WTC11 (cell line): ENCODE results near the gene RADIL. TPM values are rescaled to one million over a fixed set of nuclear protein-coding genes. Genes with fewer than 3 reads are reported as not detected.

ENCODE experiments used
- ATAC-seq: fragments of 200-7000 bp; cut with Tn5 transposase; 2 replicates; pipeline ENCODE4 v1.10.0; 2021; ENCODE audit warnings: mild to moderate bottlenecking, moderate library complexity
- CTCF ChIA-PET: fragments of 300-600 bp; sonication (Branson Sonifier 250); formaldehyde crosslinking; loops from one replicate; lab custom pipeline; 2021; ENCODE audit warnings: antibody characterized with exemption; lab: Charles Lee
- POLR2A ChIA-PET: fragments of 350-600 bp; sonication (Branson Sonifier 250); formaldehyde crosslinking; loops from one replicate; lab custom pipeline; 2021; ENCODE audit warnings: antibody characterized with exemption; lab: Charles Lee
- DNase-seq: peaks from one replicate; pipeline ENCODE4 v3.0.0; 2021; ENCODE audit warnings: low spot score
- H3K27ac Mint-ChIP-seq: 2 replicates; pipeline ENCODE4 v1.8.0; 2021; ENCODE audit warnings: mixed read lengths
- H3K27me3 Mint-ChIP-seq: 2 replicates; pipeline ENCODE4 v1.8.0; 2021; ENCODE audit warnings: low read depth, mild to moderate bottlenecking, moderate library complexity, mixed read lengths
- H3K36me3 Mint-ChIP-seq: 2 replicates; pipeline ENCODE4 v1.8.0; 2021; ENCODE audit warnings: mixed read lengths
- H3K4me1 Mint-ChIP-seq: 2 replicates; pipeline ENCODE4 v1.8.0; 2022; ENCODE audit warnings: mixed read lengths
- H3K4me3 Mint-ChIP-seq: 2 replicates; pipeline ENCODE4 v1.8.0; 2021; ENCODE audit warnings: mild to moderate bottlenecking, moderate library complexity, mixed read lengths
- H3K9me3 Mint-ChIP-seq: 2 replicates; pipeline ENCODE4 v1.8.0; 2021; ENCODE audit warnings: mixed read lengths
- AR ChIP-seq: fragments of 250-450 bp; sonication (Bioruptor Pico); IDR thresholded peaks from 2 replicates; pipeline ENCODE4 v1.9.0; 2021; ENCODE audit warnings: mild to moderate bottlenecking
- E2F4 ChIP-seq: sonication (generic); formaldehyde crosslinking; IDR thresholded peaks from 2 replicates; pipeline ENCODE4 v1.8.1; 2022; ENCODE audit warnings: low read depth, mild to moderate bottlenecking, moderate library complexity, missing genetic modification reagents, borderline replicate concordance
- FOXP1 ChIP-seq: sonication (generic); formaldehyde crosslinking; IDR thresholded peaks from 2 replicates; pipeline ENCODE4 v1.8.0; 2022; ENCODE audit warnings: missing genetic modification reagents, mild to moderate bottlenecking, moderate library complexity, borderline replicate concordance
- HMGA2 ChIP-seq: fragments of 250-450 bp; sonication (Bioruptor Pico); IDR thresholded peaks from 2 replicates; pipeline ENCODE4 v1.4.0; 2021; ENCODE audit warnings: mild to moderate bottlenecking, moderate library complexity
- NFE2L1 ChIP-seq: sonication (generic); formaldehyde crosslinking; IDR thresholded peaks from 2 replicates; pipeline ENCODE4 v1.8.1; 2023; ENCODE audit warnings: missing genetic modification reagents
- NFYB ChIP-seq: sonication (generic); formaldehyde crosslinking; conservative IDR thresholded peaks from 2 replicates; pipeline ENCODE4 v1.8.0; 2022; ENCODE audit warnings: low read depth, missing genetic modification reagents
- SOX15 ChIP-seq: fragments of 250-450 bp; sonication (Bioruptor Pico); IDR thresholded peaks from 2 replicates; pipeline ENCODE4 v1.9.0; 2021; ENCODE audit warnings: mild to moderate bottlenecking
- TEAD4 ChIP-seq: sonication (generic); formaldehyde crosslinking; IDR thresholded peaks from 2 replicates; pipeline ENCODE4 v1.8.0; 2022; ENCODE audit warnings: mild to moderate bottlenecking, missing genetic modification reagents
- TP53 ChIP-seq: sonication (generic); formaldehyde crosslinking; IDR thresholded peaks from 2 replicates; pipeline ENCODE4 v1.8.1; 2023; ENCODE audit warnings: mild to moderate bottlenecking, missing genetic modification reagents
- ZNF219 ChIP-seq: sonication (generic); formaldehyde crosslinking; IDR thresholded peaks from 2 replicates; pipeline ENCODE4 v1.8.0; 2023; ENCODE audit warnings: missing genetic modification reagents, mild to moderate bottlenecking, borderline replicate concordance
- total RNA-seq: library from RNA; stranded (reverse); gene quantifications from 3 replicates; pipeline ENCODE4 v1.2.3, GENCODE V29; 2021
- TF ChIP-seq, protein P1 (sequence below): sonication (generic); formaldehyde crosslinking; IDR thresholded peaks from 2 replicates; pipeline ENCODE4 v1.8.1; 2022; ENCODE audit warnings: low read depth, missing genetic modification reagents, borderline replicate concordance

The RADIL gene
- total RNA-seq, 1 experiment from 2014 or later, result 11.1 TPM

GRCh38 chr7:4818000-4818794 is 65.3 kb downstream of the RADIL start (continued):
- TF ChIP-seq, protein P1, sequence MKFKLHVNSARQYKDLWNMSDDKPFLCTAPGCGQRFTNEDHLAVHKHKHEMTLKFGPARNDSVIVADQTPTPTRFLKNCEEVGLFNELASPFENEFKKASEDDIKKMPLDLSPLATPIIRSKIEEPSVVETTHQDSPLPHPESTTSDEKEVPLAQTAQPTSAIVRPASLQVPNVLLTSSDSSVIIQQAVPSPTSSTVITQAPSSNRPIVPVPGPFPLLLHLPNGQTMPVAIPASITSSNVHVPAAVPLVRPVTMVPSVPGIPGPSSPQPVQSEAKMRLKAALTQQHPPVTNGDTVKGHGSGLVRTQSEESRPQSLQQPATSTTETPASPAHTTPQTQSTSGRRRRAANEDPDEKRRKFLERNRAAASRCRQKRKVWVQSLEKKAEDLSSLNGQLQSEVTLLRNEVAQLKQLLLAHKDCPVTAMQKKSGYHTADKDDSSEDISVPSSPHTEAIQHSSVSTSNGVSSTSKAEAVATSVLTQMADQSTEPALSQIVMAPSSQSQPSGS (CRISPR knock-in tag), result no peak
- TF ChIP-seq AR (CRISPR knock-in tag), result no peak
- no peak for TF ChIP-seq TP53

- Mint-ChIP-seq H3K4me1 (no peaks in the 10 kb centered on the region), H3K27ac (no peak overlapping the region), H3K27me3 (peaks cover 4% of the 10 kb centered on the region; the same call in 1 of the 2 replicates), H3K9me3 (peaks cover 7% of the 10 kb centered on the region), H3K36me3 (peaks cover 3% of the 10 kb centered on the region; the same call in 1 of the 2 replicates), H3K4me3 (no peak overlapping the region)
- ChIA-PET CTCF (interaction anchor here (0.8 to 4.7 kb wide), 6 partner anchors 13 to 66 kb away, joined by 3 to 47 read pairs (median 10); partner anchors contain the start of gene RADIL), POLR2A (no interaction called here)
- no peak for DNase-seq
- no peak for ATAC-seq
- TF ChIP-seq NFYB (CRISPR knock-in tag) (no peak), SOX15 (CRISPR knock-in tag) (no peak)
These were observed 66.2 kb downstream of the RADIL start for GRCh38 chr7:4817178-4817901.

- Mint-ChIP-seq H3K4me1 (no peaks in the 10 kb centered on the region), H3K27ac (no peak overlapping the region), H3K36me3 (peaks cover 3% of the 10 kb centered on the region; the same call in 1 of the 2 replicates), H3K9me3 (peaks cover 7% of the 10 kb centered on the region), H3K4me3 (no peak overlapping the region), H3K27me3 (peaks cover 4% of the 10 kb centered on the region; the same call in 1 of the 2 replicates)
- ATAC-seq (no peak), DNase-seq (no peak)
- ChIA-PET CTCF (interaction anchor here (0.8 to 4.7 kb wide), 8 partner anchors 13 to 67 kb away, joined by 3 to 47 read pairs (median 10); partner anchors contain the start of gene RADIL), POLR2A (no interaction called here)
- TF ChIP-seq TEAD4 (CRISPR knock-in tag) (no peak), FOXP1 (0 out of 2 replicates have a peak, but pooled peaks have one; percentile 24), ZNF219 (CRISPR knock-in tag) (no peak), E2F4 (no peak), NFE2L1 (CRISPR knock-in tag) (no peak), HMGA2 (CRISPR knock-in tag) (no peak)
These were observed 67.0 kb downstream of the RADIL start for GRCh38 chr7:4816419-4817080.
